GM19193 (cell line): ENCODE results near the gene NOP58.

ENCODE experiments used
- POLR2A ChIP-seq: IDR thresholded peaks from 4 replicates; pipeline ENCODE4 v1.6.1; 2011; ENCODE audit not compliant: insufficient read depth, insufficient read length; ENCODE audit errors: extremely low read depth

NOP58 gene

GRCh38 chr2:202289394-202290204 is 24.0 kb downstream of the NOP58 start:
- no peak for TF ChIP-seq POLR2A

- no peak for TF ChIP-seq POLR2A
Measured at GRCh38 chr2:202290316-202290715, 24.8 kb downstream of the NOP58 start.

GRCh38 chr2:202290970-202291369 is 25.4 kb downstream of the NOP58 start:
- TF ChIP-seq POLR2A = no peak

- TF ChIP-seq POLR2A = no peak
Measured at GRCh38 chr2:202299712-202300111, 34.1 kb downstream of the NOP58 start.

- TF ChIP-seq POLR2A = no peak
Measured at GRCh38 chr2:202306034-202306433, 40.5 kb downstream of the NOP58 start.

GRCh38 chr2:202307690-202308089 is 42.1 kb downstream of the NOP58 start:
- TF ChIP-seq POLR2A = no peak

- TF ChIP-seq POLR2A = no peak
Measured at GRCh38 chr2:202311823-202312388, 46.3 kb downstream of the NOP58 start.

- TF ChIP-seq POLR2A = no peak
Measured at GRCh38 chr2:202314116-202314515, 48.6 kb downstream of the NOP58 start.

GRCh38 chr2:202317080-202317857 is 51.7 kb downstream of the NOP58 start:
- no peak for TF ChIP-seq POLR2A

- no peak for TF ChIP-seq POLR2A
Measured at GRCh38 chr2:202322435-202322834, 56.9 kb downstream of the NOP58 start.

- no peak for TF ChIP-seq POLR2A
Measured at GRCh38 chr2:202327858-202328257, 62.3 kb downstream of the NOP58 start.

GRCh38 chr2:202335791-202336467 is 70.4 kb downstream of the NOP58 start:
- TF ChIP-seq POLR2A = no peak

GRCh38 chr2:202337151-202337550 is 71.6 kb downstream of the NOP58 start:
- no peak for TF ChIP-seq POLR2A

- TF ChIP-seq POLR2A = no peak
Measured at GRCh38 chr2:202337706-202338346, 72.3 kb downstream of the NOP58 start.
